Esophagus muscularis mucosa (tissue), 3 donors: Measurements from ENCODE around the gene RPS29.

ENCODE experiments used
- CTCF ChIP-seq, 3 experiments: fragments of 200-600 bp in 2 of 3; fragments of 450-650 bp in 1 of 3; sonication (generic) in 2 of 3; IDR thresholded peaks; one replicate each; pipeline ENCODE4 v1.5.1; 2017 to 2019; ENCODE audit warnings: antibody characterized with exemption in 3 of 3, mild to moderate bottlenecking in 2 of 3, moderate library complexity in 1 of 3
- POLR2A ChIP-seq: fragments of 450-650 bp; IDR thresholded peaks from one replicate; pipeline ENCODE4 v1.6.1; 2017; ENCODE audit warnings: antibody characterized with exemption, moderate library complexity, mild to moderate bottlenecking, low read depth

DNA sequence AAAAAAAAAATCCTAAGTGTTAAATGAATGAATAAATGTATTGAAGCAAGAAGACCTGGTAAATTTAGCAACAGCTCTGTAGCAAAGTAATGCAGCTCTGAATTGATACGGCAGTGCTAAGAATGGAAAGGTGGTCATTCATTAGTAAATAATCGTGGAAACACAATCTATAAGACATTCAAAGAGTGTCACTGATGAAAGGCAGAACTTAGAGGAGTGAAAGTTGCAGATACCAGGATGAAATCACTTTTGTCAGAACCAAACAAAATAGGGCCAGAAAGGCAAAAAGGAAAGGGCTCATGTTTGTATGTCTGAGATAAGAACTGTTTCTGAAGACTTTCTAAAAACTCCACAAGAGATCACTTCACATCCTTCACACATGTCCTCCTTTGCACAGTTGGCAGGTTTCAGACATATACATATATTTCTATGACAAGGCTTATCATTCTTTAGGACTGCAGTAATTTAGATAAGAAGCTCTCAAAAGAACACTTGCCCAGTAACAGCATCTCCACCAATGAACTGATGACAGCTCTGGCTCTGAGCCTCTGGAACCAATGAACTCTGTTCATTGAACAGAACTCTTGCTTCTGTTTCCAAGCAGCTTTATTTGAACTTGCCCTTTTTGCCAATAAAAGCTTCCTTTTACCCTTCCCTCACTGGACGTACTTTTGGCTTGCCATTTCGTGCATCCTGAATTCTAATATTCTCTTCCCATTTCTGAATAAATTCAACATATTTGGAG is 8.3 kb upstream of the RPS29 start:
- TF ChIP-seq POLR2A (no peak), CTCF (IDR thresholded peaks at IDR 0.05) (no peak)
